SW480 (cell line): Measurements from ENCODE around the gene ILF3.

Source experiments
- DNase-seq: peaks from one replicate; pipeline ENCODE4 v3.0.0-alpha.2; 2016; ENCODE audit warnings: low spot score

Gene ILF3

GRCh38 chr19:10653732-10654609, at the start of gene ILF3:
Gene ILF3, plus strand, starts transcription at chr19:10654346. Its CDS starts 16,260 bp downstream, at chr19:10670606.
- DNase-seq, result peak; percentile 100

- DNase-seq, result peak; percentile 35
These were observed 49.6 kb upstream of the ILF3 start for GRCh38 chr19:10604460-10604980.

GRCh38 chr19:10611907-10612306, 42.2 kb upstream of the ILF3 start:
- no peak for DNase-seq

- no peak for DNase-seq
These were observed 41.5 kb upstream of the ILF3 start for GRCh38 chr19:10612499-10613119.

- DNase-seq, result no peak
These were observed 38.6 kb upstream of the ILF3 start for GRCh38 chr19:10615429-10616023.

GRCh38 chr19:10617409-10618121, 36.6 kb upstream of the ILF3 start:
- DNase-seq, result no peak

DNA sequence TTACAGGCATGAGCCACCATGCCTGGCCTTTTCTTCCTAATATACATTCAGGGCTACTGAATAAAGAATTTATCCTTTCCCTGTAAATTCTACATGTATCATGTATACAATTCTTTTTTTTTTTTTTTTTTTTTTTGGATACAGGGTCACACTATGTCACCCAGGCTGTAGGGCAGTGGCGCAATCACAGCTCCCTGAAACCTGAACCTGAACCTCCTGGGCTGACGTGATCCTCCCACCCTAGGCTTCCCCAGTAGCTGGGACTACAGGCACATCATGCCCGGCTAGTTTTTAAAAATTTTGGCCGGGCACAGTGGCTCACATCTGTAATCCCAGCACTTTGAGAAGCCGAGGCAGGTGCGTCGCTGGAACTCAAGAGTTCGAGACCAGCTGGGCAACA, 35.3 kb upstream of the ILF3 start:
- DNase-seq, result no peak

- DNase-seq, result no peak
These were observed 33.4 kb upstream of the ILF3 start for GRCh38 chr19:10620786-10621185.

- no peak for DNase-seq
These were observed 32.2 kb upstream of the ILF3 start for GRCh38 chr19:10621966-10622365.

GRCh38 chr19:10624585-10624984, 29.6 kb upstream of the ILF3 start:
- no peak for DNase-seq

DNA sequence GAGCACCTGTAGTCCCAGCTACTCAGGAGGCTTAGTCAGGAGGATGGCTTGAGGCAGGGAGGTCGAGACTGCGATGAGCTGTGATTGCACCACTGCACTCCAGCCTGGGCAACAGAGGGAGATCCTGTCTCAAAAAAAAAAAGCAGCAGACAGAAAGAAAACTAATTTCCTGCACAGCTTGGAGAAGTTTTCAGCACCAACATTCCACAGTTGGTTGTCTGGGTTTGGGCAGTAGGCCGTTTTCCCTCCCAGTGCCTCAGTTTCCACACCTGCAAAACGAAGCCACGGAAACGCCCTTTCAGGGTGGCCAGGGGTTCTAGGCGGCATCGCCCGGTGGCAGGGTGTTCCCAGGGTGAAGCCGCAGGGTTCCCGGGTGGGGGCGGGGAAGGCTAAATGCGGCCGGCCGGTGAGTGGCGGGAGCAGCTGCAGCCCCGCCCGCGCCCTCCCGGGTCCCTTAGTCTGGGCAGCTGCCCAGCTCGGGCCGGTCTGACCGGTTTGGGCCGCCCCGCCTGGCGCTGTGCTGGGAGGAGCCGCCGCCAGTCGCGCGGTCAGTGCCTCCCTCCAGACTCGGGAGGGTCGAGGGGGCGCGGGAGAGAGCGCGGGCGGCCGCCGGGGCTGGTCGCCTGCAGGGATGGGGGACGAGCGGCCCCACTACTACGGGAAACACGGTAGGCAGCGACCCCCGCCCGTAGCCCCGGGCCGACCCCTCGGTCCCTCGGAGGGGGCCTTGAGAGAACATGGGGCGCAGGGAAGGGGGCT, 29.0 kb upstream of the ILF3 start, which contains the start of gene SLC44A2:
Gene SLC44A2 (plus strand): TSS at position 551 of the 759 bp plus-strand sequence. CDS start 81 bp downstream, at position 632.
- peak; percentile 28 for DNase-seq

- no peak for DNase-seq
These were observed 28.4 kb upstream of the ILF3 start for GRCh38 chr19:10625762-10626138.

- no peak for DNase-seq
These were observed 22.3 kb upstream of the ILF3 start for GRCh38 chr19:10631874-10632273.

DNA sequence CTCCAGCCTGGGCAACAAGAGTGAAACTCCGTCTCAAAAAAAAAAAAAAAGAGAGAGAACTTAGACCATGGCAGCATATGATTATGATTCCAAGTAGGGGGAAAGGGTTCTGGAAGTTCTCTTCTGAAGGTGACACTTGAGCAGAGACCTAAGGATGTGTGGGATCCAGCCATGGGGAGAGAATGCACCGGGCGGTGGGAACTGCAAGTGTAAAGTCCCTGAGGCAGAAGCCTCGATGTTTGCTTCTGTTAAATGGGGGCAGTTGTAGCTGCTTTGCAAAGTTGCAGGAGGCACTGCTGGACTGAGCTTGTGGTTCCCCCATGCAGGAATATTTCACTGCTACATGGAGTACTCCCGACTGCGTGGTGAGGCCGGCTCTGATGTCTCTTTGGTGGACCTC, 19.7 kb upstream of the ILF3 start:
- no peak for DNase-seq

GRCh38 chr19:10634963-10635362, 19.2 kb upstream of the ILF3 start:
- no peak for DNase-seq

DNA sequence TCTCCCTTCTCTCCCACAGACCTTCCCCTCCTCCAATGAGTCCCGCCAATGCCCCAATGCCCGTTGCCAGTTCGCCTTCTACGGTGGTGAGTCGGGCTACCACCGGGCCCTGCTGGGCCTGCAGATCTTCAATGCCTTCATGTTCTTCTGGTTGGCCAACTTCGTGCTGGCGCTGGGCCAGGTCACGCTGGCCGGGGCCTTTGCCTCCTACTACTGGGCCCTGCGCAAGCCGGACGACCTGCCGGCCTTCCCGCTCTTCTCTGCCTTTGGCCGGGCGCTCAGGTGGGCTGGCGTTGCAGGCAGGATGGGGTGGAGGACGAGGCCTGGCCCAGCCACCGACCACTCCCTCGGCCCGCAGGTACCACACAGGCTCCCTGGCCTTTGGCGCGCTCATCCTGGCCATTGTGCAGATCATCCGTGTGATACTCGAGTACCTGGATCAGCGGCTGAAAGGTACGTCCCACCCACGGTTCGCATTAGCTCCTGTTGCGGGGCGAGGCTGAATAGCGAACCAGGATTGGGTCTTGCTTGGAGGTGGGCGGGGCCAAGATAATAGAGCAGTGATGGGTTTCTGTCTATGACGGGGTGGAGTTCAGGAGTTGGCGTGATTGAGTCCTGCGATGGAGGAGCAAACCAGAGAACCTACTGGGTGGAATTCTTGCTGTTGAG, 17.7 kb upstream of the ILF3 start:
- no peak for DNase-seq

- DNase-seq, result no peak
These were observed 16.3 kb upstream of the ILF3 start for GRCh38 chr19:10637894-10638293.

- DNase-seq, result no peak
These were observed 14.3 kb upstream of the ILF3 start for GRCh38 chr19:10639836-10640235.

DNA sequence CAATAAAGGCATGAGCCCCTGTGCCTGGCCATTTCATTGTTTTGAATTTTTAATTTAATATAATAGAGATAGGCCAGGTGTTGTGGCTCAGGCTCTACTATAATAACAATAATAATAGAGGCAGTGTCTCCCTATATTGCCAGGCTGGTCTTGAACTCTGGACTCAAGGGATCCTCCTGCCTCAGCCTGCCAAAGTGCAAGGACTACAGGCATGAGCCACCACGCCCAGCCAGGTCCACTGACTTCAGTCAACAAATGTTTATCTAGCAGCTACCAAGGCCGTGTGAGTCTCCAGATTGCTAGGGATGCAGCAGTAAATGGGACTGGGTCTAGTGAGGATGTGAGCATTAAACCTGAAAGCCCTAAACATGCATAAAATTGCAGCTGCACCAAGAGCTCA, 13.8 kb upstream of the ILF3 start:
- no peak for DNase-seq

- DNase-seq, result no peak
These were observed 12.9 kb upstream of the ILF3 start for GRCh38 chr19:10641248-10641647.
